A673 (cell line): ENCODE data around the gene KRT71. TPM values are rescaled to one million over a fixed set of nuclear protein-coding genes. Genes with fewer than 3 reads are reported as not detected.

Experiments
- BruUV-seq: library from RNA; stranded (reverse); fragments of 400-500 nt; replicated peaks from 2 replicates; lab custom pipeline; 2021; lab: Mats Ljungman, UMichigan
- CTCF ChIA-PET: fragments of 300-600 bp; sonication (Branson Sonifier 250); formaldehyde crosslinking; loops from one replicate; lab custom pipeline; 2022; ENCODE audit warnings: antibody characterized with exemption; lab: Charles Lee
- POLR2A ChIA-PET: fragments of 300-600 bp; sonication (Branson Sonifier 250); formaldehyde crosslinking; loops from one replicate; lab custom pipeline; 2022; ENCODE audit warnings: antibody characterized with exemption; ENCODE audit not compliant: low non-redundant PET; lab: Charles Lee
- DNase-seq: peaks from one replicate; pipeline ENCODE4 v3.0.0-alpha.2; 2015; ENCODE audit warnings: low spot score
- H3K27ac ChIP-seq: fragments of 200-600 bp; sonication (generic); 2 replicates; pipeline ENCODE4 v1.5.1; 2016; ENCODE audit warnings: mixed run types, low read depth, mild to moderate bottlenecking, mixed read lengths, antibody characterized with exemption, low read length; ENCODE audit not compliant: poor library complexity, severe bottlenecking
- H3K27me3 ChIP-seq: fragments of 200-600 bp; sonication (generic); replicated peaks from 2 replicates; pipeline ENCODE4 v1.6.1; 2017; ENCODE audit warnings: mixed run types, low read depth, mild to moderate bottlenecking, mixed read lengths, antibody characterized with exemption, low read length; ENCODE audit not compliant: insufficient read depth, poor library complexity
- H3K36me3 ChIP-seq: fragments of 200-600 bp; sonication (generic); 2 replicates; pipeline ENCODE4 v1.6.1; 2016; ENCODE audit warnings: mixed run types, mild to moderate bottlenecking, mixed read lengths, antibody characterized with exemption, low read length; ENCODE audit not compliant: insufficient read depth, poor library complexity, severe bottlenecking
- H3K4me1 ChIP-seq: fragments of 200-600 bp; sonication (generic); 2 replicates; pipeline ENCODE4 v1.6.1; 2017; ENCODE audit warnings: mixed run types, mild to moderate bottlenecking, mixed read lengths, antibody characterized with exemption, low read length; ENCODE audit not compliant: insufficient read depth, poor library complexity, severe bottlenecking
- H3K4me3 ChIP-seq: fragments of 200-600 bp; sonication (generic); 2 replicates; pipeline ENCODE4 v1.5.1; 2016; ENCODE audit warnings: low read depth, mixed run types, mild to moderate bottlenecking, mixed read lengths, low read length; ENCODE audit not compliant: poor library complexity, severe bottlenecking
- H3K9me3 ChIP-seq: fragments of 200-600 bp; sonication (generic); 2 replicates; pipeline ENCODE4 v1.6.1; 2016; ENCODE audit warnings: mixed run types, low read depth, mild to moderate bottlenecking, mixed read lengths, antibody characterized with exemption, low read length; ENCODE audit not compliant: poor library complexity, severe bottlenecking
- CTCF ChIP-seq: fragments of 300-800, 200-600 bp; sonication (generic); conservative IDR thresholded peaks from 2 replicates; pipeline ENCODE4 v1.5.1; 2017; ENCODE audit warnings: low read depth, mild to moderate bottlenecking, antibody characterized with exemption, low read length, moderate library complexity, mixed read lengths
- EZH2 ChIP-seq: fragments of 200-600 bp; sonication (generic); IDR thresholded peaks from 2 replicates; pipeline ENCODE4 v1.6.1; 2017; ENCODE audit warnings: borderline replicate concordance, low read depth, mild to moderate bottlenecking, mixed read lengths, antibody characterized with exemption, low read length; ENCODE audit not compliant: poor library complexity, severe bottlenecking
- intact Hi-C: fragments of 100-400 bp; cut with micrococcal nuclease; formaldehyde crosslinking; loops from one replicate; pipeline ENCODE4 v1.10.0; 2022; ENCODE audit not compliant: unreplicated experiment
- total RNA-seq: library from RNA; stranded (reverse); gene quantifications from 2 replicates; pipeline ENCODE4 v1.2.3, GENCODE V29; 2021

The KRT71 gene
- total RNA-seq, 1 experiment from 2014 or later: not detected

GRCh38 chr12:52517888-52518287, 35.1 kb downstream of the KRT71 start:
- no peak for TF ChIP-seq CTCF
- no peak for TF ChIP-seq EZH2
- H3K4me3 ChIP-seq: no peak overlapping the region
- no peaks in the 10 kb centered on the region for H3K36me3 ChIP-seq
- ChIA-PET POLR2A (no interaction called here), CTCF (no interaction called here)
- BruUV-seq: no TSS peak
- no peak overlapping the region for H3K27ac ChIP-seq
- peaks cover 10% of the 10 kb centered on the region for H3K4me1 ChIP-seq
- no peak for DNase-seq
- H3K27me3 ChIP-seq: no peaks in the 10 kb centered on the region
- H3K9me3 ChIP-seq: no peaks in the 10 kb centered on the region
- intact Hi-C loops: no loop called here

GRCh38 chr12:52517005-52517835, 35.7 kb downstream of the KRT71 start:
- no TSS peak for BruUV-seq
- POLR2A ChIA-PET: no interaction called here
- intact Hi-C loops: no loop called here
- H3K4me1 ChIP-seq: peaks cover 3% of the 10 kb centered on the region
- no peak overlapping the region for H3K27ac ChIP-seq
- TF ChIP-seq CTCF: no peak
- no peak for TF ChIP-seq EZH2
- CTCF ChIA-PET: no interaction called here
- no peaks in the 10 kb centered on the region for H3K9me3 ChIP-seq
- no peaks in the 10 kb centered on the region for H3K36me3 ChIP-seq
- H3K4me3 ChIP-seq: no peak overlapping the region
- no peak for DNase-seq
- no peaks in the 10 kb centered on the region for H3K27me3 ChIP-seq

GRCh38 chr12:52515927-52516831, 36.8 kb downstream of the KRT71 start:
- no peak overlapping the region for H3K4me3 ChIP-seq
- POLR2A ChIA-PET: no interaction called here
- intact Hi-C loops: no loop called here
- BruUV-seq: no TSS peak
- no peaks in the 10 kb centered on the region for H3K27me3 ChIP-seq
- no peaks in the 10 kb centered on the region for H3K36me3 ChIP-seq
- H3K4me1 ChIP-seq: no peaks in the 10 kb centered on the region
- TF ChIP-seq EZH2: no peak
- TF ChIP-seq CTCF: no peak
- H3K9me3 ChIP-seq: peaks cover under 1% of the 10 kb centered on the region
- no peak for DNase-seq
- H3K27ac ChIP-seq: no peak overlapping the region
- CTCF ChIA-PET: no interaction called here
